Uterus (tissue), 2 donors: ENCODE measurements around the gene FCHSD2.

ENCODE experiments used
- CTCF ChIP-seq, 4 experiments: fragments of 200-600 bp in 2 of 4; fragments of 450-650 bp in 2 of 4; sonication (generic) in 2 of 4; IDR thresholded peaks; one replicate each; pipeline ENCODE4 v1.5.1; 2016 to 2019; ENCODE audit warnings: antibody characterized with exemption in 4 of 4, mild to moderate bottlenecking in 2 of 4, moderate library complexity in 1 of 4
- POLR2A ChIP-seq, 2 donors: fragments of 450-650 bp; IDR thresholded peaks; one replicate each; pipeline ENCODE4 v1.6.1; 2016; ENCODE audit warnings: antibody characterized with exemption in 2 of 2, mild to moderate bottlenecking in 1 of 2, moderate library complexity in 1 of 2

DNA sequence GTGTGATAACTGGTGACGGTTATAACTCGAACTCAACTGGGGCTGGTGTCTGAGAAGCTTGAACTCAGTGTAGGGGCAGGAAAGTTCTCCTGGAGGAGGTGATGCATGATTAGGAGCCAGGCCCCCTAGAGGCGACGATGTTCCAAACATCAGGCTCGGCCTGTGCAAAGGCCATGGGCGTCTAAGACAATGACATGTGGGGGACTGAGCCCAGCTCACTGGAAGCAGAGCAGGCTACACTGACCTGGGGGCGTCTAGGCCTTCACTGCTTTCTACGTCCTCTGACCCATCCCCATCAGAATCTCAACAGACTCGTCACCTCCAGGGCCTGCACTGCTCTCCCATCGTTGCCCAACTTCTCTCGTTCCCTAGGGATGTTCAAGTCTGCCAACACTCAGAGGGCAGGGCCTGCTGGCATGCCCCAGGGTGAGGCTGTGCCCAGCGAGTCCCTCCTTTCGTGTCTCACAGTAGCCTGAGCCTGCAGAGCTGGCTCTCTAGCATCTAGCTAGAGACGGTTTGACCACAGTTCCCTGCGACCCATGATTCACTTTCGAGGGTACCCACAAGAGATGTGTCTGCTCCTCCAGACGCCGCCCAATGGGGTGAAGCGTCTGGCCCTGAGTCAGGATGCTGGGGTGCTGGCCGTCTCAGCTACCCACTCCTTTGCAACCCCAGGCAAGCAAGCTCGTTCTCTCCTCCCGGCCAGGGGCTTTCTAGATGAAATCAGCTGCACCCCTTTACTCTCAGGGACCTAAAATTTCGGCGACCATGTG lies 329.0 kb downstream of the FCHSD2 start:
- TF ChIP-seq POLR2A (IDR thresholded peaks at IDR 0.05) (no peak), CTCF (IDR thresholded peaks at IDR 0.05) (peak; percentile 34 to 52 (median 44))
